ENCODE measurements around the gene CIAO2B. TPM values are rescaled to one million over a fixed set of nuclear protein-coding genes. Genes with fewer than 3 reads are reported as not detected.

The CIAO2B gene
- total and polyA plus RNA-seq, 2 experiments from 2014 or later, result 111 to 182 TPM

DNA sequence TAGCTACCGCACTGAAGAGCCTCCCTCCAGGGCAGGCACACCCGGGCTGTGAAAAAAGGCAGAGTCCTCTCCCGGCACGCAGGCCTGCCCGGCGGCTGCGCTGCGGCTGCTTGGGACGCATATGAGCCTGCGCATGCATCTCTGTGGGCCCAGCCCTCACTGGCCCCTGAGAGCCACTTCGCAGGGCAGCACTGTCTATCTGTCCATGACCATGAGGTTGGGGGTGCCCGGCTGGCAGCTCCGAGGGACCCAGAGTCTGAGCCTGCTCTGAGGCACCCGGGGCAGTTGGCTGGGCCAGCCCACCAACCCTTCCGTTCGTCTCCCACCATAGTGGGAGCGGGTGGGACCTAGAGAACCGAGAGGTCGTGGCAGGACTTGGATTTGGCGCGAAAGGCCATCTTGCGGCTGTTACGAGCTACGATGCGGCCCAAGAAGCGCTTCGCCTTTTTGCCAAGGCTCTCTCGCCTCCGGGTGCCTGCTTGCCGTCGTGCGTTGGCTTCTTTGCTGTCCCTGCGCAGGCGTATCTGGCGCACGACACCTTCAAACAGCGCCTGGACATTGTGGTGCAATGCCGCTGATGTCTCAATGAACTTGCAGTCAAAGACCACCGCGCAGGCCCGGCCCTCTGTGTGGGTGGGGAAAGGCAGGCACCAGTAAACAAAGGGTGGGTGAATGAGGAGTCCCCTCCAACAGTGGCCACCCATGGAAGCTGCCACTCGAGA, 12.3 kb downstream of the CIAO2B start:
- peaks cover 27% of the 10 kb centered on the region for H3K27me3 ChIP-seq (replicated peaks; ENCODE audit: insufficient read depth)
- in situ Hi-C loops (cut with MboI), result no loop called here
- WGBS, 2 experiments (ENCODE audit: low coverage in 1 of 2, low lambda C conversion rate in 2 of 2, missing lambda C conversion rate in 2 of 2), result 54 to 61% methylated on average over 42 of the region's 42 CpGs
- no peak overlapping the region for H3K4me2 ChIP-seq (ENCODE audit: unreplicated experiment)
- H3K79me2 ChIP-seq (ENCODE audit: insufficient read depth), result no peaks in the 10 kb centered on the region
- H3K9me3 ChIP-seq (ENCODE audit: low read depth), result no peaks in the 10 kb centered on the region
- no peaks in the 10 kb centered on the region for H4K20me1 ChIP-seq (ENCODE audit: insufficient read depth)
- no peak overlapping the region for H2AFZ ChIP-seq
- DNase-seq, result no peak
- H3K36me3 ChIP-seq (ENCODE audit: low read depth), result no peaks in the 10 kb centered on the region
- no peak overlapping the region for H3K9ac ChIP-seq
- H3K4me3 ChIP-seq, result no peak overlapping the region
- H3K9me2 ChIP-seq (ENCODE audit: insufficient read depth), result no peaks in the 10 kb centered on the region
- TF ChIP-seq EZH2 (IDR thresholded peaks at IDR 0.05; ENCODE audit: insufficient read depth, poor library complexity, severe bottlenecking) (no peak), EZH2phosphoT487 (IDR thresholded peaks at IDR 0.05; ENCODE audit: insufficient read depth, low read depth) (no peak)
- H3F3A ChIP-seq (ENCODE audit: insufficient read depth), result peaks cover 10% of the 10 kb centered on the region
- peaks cover 7% of the 10 kb centered on the region for H3K4me1 ChIP-seq (ENCODE audit: insufficient read depth)
- H3K27ac ChIP-seq, result no peak overlapping the region

DNA sequence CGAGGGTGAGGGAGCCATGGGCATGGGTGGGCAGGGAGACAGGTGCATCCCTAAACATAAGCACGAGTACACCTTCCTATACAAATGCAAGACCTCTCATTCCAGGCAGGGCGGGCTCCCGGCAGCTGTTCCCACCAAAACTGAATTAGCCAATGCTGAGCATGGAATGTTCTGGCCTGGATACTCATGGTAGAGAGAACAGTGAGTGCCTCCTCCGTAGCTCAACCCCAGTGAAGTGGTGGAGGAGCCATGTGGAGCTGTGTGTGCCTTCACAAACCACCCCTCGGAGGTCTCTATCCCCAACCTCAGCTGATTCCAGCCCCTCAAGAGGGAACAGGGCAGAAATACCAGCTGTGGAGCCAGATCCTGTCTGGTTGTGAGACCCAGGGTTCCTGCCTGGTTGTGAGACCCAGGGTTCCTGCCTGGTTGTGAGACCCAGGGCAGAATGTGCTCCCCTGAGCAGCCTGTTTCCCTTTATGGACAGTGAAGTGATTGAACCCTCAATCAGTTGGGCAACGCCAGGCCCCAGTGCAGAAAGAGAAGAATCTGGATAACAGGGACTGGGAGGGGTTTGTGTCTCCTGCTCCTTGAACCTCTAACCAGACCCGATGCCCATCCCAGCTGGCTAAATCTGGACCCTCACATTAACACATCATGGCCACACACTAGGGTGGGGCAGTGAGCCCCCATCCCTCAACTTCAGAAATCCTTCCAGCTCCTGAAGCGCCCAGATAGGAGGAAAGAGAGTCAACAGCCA, 13.1 kb downstream of the CIAO2B start:
- H3K9ac ChIP-seq, result no peak overlapping the region
- no peak for DNase-seq
- no peaks in the 10 kb centered on the region for H3K79me2 ChIP-seq (ENCODE audit: insufficient read depth)
- no peak overlapping the region for H3K27ac ChIP-seq
- no peaks in the 10 kb centered on the region for H3K9me3 ChIP-seq (ENCODE audit: low read depth)
- H2AFZ ChIP-seq, result no peak overlapping the region
- peaks cover 27% of the 10 kb centered on the region for H3K27me3 ChIP-seq (replicated peaks; ENCODE audit: insufficient read depth)
- no peaks in the 10 kb centered on the region for H4K20me1 ChIP-seq (ENCODE audit: insufficient read depth)
- H3F3A ChIP-seq (ENCODE audit: insufficient read depth), result peaks cover 2% of the 10 kb centered on the region
- no peaks in the 10 kb centered on the region for H3K9me2 ChIP-seq (ENCODE audit: insufficient read depth)
- H3K4me1 ChIP-seq (ENCODE audit: insufficient read depth), result no peaks in the 10 kb centered on the region
- no peak overlapping the region for H3K4me2 ChIP-seq (ENCODE audit: unreplicated experiment)
- in situ Hi-C loops (cut with MboI), result no loop called here
- no peak overlapping the region for H3K4me3 ChIP-seq
- WGBS, 2 experiments (ENCODE audit: low coverage in 1 of 2, low lambda C conversion rate in 2 of 2, missing lambda C conversion rate in 2 of 2), result 52 to 53% methylated on average over 9 of the region's 9 CpGs
- TF ChIP-seq EZH2phosphoT487 (IDR thresholded peaks at IDR 0.05; ENCODE audit: insufficient read depth, low read depth), result no peak
- no peak for TF ChIP-seq EZH2 (IDR thresholded peaks at IDR 0.05; ENCODE audit: insufficient read depth, poor library complexity, severe bottlenecking)
- no peaks in the 10 kb centered on the region for H3K36me3 ChIP-seq (ENCODE audit: low read depth)

DNA sequence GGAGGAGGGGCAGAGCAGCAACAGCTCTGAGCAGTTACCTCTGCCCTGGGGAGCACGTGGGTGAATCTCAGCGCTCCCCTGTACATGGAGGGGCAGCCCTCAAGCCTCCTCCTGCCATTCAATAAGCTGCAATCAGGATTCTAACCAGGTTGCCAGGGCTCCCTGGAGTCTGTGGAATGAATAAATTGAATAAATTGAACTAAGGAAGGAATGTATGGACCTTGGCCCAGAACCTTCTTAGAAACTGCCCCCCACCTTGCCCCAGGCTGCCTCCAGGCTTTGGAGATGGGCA, 14.0 kb downstream of the CIAO2B start:
- Histone ChIP-seq H3K36me3 (ENCODE audit: low read depth) (no peaks in the 10 kb centered on the region), H3K9me2 (ENCODE audit: insufficient read depth) (no peaks in the 10 kb centered on the region), H3K79me2 (ENCODE audit: insufficient read depth) (no peaks in the 10 kb centered on the region), H4K20me1 (ENCODE audit: insufficient read depth) (no peaks in the 10 kb centered on the region), H3K9me3 (ENCODE audit: low read depth) (no peaks in the 10 kb centered on the region), H3K4me1 (ENCODE audit: insufficient read depth) (no peaks in the 10 kb centered on the region), H3K4me2 (ENCODE audit: unreplicated experiment) (no peak overlapping the region), H3K4me3 (no peak overlapping the region), H2AFZ (no peak overlapping the region), H3F3A (ENCODE audit: insufficient read depth) (no peaks in the 10 kb centered on the region), H3K9ac (no peak overlapping the region), H3K27ac (no peak overlapping the region), H3K27me3 (replicated peaks; ENCODE audit: insufficient read depth) (peaks cover 33% of the 10 kb centered on the region)
- 44 to 45% methylated on average over 2 of the region's 2 CpGs for WGBS, 2 experiments (ENCODE audit: low coverage in 1 of 2, low lambda C conversion rate in 2 of 2, missing lambda C conversion rate in 2 of 2)
- in situ Hi-C loops (cut with MboI), result no loop called here
- no peak for DNase-seq
- no peak for TF ChIP-seq EZH2phosphoT487 (IDR thresholded peaks at IDR 0.05; ENCODE audit: insufficient read depth, low read depth)
- no peak for TF ChIP-seq EZH2 (IDR thresholded peaks at IDR 0.05; ENCODE audit: insufficient read depth, poor library complexity, severe bottlenecking)

DNA sequence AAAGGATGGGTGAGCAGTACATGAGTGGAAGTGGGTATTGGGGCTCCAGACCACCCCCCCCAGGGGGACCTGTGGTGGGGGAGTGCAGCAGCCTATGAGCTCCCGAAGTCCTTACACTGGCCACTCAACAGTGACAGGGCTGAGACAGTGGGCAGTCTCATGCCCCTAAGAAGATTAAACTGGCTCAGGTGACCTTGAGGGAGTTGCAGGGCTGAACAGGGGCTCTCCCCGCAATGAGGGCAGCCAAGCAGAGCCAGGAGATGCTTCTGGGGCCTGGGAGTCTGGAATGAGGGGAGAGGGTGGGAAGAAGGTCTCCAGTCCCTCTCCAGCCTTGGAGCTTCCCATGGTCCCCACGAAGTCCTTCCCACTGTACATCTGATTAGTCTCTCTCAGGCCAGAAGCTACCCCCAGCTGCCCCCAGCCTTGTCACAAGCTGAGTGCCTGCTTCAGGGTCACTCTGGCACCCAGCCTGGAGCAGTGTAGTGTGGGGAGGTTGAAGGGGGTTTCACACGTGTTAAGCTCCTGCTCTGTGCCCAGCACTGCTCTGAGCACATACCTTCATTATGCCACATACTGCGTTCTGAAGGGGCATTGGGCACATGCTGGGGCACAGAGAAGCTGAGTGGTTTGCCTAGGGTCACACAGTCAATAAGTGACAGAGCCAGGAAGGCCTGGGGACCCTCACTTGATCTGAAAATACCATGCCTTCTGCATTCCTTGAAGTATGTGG, 14.5 kb downstream of the CIAO2B start:
- no peak for TF ChIP-seq EZH2 (IDR thresholded peaks at IDR 0.05; ENCODE audit: insufficient read depth, poor library complexity, severe bottlenecking)
- H3F3A ChIP-seq (ENCODE audit: insufficient read depth), result no peaks in the 10 kb centered on the region
- no peaks in the 10 kb centered on the region for H3K4me1 ChIP-seq (ENCODE audit: insufficient read depth)
- WGBS, 2 experiments (ENCODE audit: low coverage in 1 of 2, low lambda C conversion rate in 2 of 2, missing lambda C conversion rate in 2 of 2), result 35 to 40% methylated on average over 5 of the region's 5 CpGs
- no peak overlapping the region for H3K9ac ChIP-seq
- no peaks in the 10 kb centered on the region for H3K9me2 ChIP-seq (ENCODE audit: insufficient read depth)
- H2AFZ ChIP-seq, result no peak overlapping the region
- in situ Hi-C loops (cut with MboI), result no loop called here
- H3K27ac ChIP-seq, result no peak overlapping the region
- H3K79me2 ChIP-seq (ENCODE audit: insufficient read depth), result no peaks in the 10 kb centered on the region
- DNase-seq, result no peak
- no peaks in the 10 kb centered on the region for H3K9me3 ChIP-seq (ENCODE audit: low read depth)
- H4K20me1 ChIP-seq (ENCODE audit: insufficient read depth), result no peaks in the 10 kb centered on the region
- H3K4me3 ChIP-seq, result no peak overlapping the region
- H3K27me3 ChIP-seq (replicated peaks; ENCODE audit: insufficient read depth), result peaks cover 32% of the 10 kb centered on the region
- no peaks in the 10 kb centered on the region for H3K36me3 ChIP-seq (ENCODE audit: low read depth)
- H3K4me2 ChIP-seq (ENCODE audit: unreplicated experiment), result no peak overlapping the region
